HCT116 (cell line): ENCODE measurements around the gene PDGFD. TPM values are rescaled to one million over a fixed set of nuclear protein-coding genes. Genes with fewer than 3 reads are reported as not detected.

ENCODE experiments used
- ATAC-seq: fragments of 200-7000 bp; cut with Tn5 transposase; 2 replicates; pipeline ENCODE4 v1.9.1; 2020; ENCODE audit warnings: mild to moderate bottlenecking, moderate library complexity
- BruUV-seq: library from RNA; stranded (reverse); fragments of 400-500 nt; replicated peaks from 2 replicates; lab custom pipeline; 2021; lab: Mats Ljungman, UMichigan
- CTCF ChIA-PET: fragments of 300-600 bp; sonication (Branson Sonifier 250); formaldehyde crosslinking; loops from one replicate; lab custom pipeline; 2021; ENCODE audit warnings: antibody characterized with exemption; lab: Charles Lee
- POLR2A ChIA-PET: fragments of 300-600, 350-600 bp; sonication (Branson Sonifier 250); formaldehyde crosslinking; loops from one replicate; lab custom pipeline; 2021; ENCODE audit warnings: antibody characterized with exemption; lab: Charles Lee
- RAD21 ChIA-PET, 2 experiments: fragments of 300-600 bp; sonication (Branson Sonifier 250); formaldehyde crosslinking; loops; one replicate each; lab custom pipeline; 2023; ENCODE audit warnings: low total read pairs in 2 of 2; ENCODE audit not compliant: uncharacterized antibody in 2 of 2, unreplicated experiment in 2 of 2, low non-redundant PET in 1 of 2; lab: Charles Lee
- DNase-seq: peaks from one replicate; pipeline ENCODE4 v3.0.0-alpha.2; 2010; ENCODE audit warnings: low read depth, low spot score
- H2AFZ ChIP-seq: fragments of 200-600 bp; shearing (Covaris generic), sonication (generic); 2 replicates; pipeline ENCODE4 v1.6.1; 2017; ENCODE audit warnings: low read depth, mixed run types, mixed read lengths, antibody characterized with exemption, low read length; ENCODE audit not compliant: poor library complexity, severe bottlenecking
- H3K27ac ChIP-seq: 2 replicates; pipeline ENCODE4 v1.5.1; 2012; ENCODE audit warnings: low read depth, low read length
- H3K27me3 ChIP-seq: fragments of 200-600 bp; sonication (generic); 2 replicates; pipeline ENCODE4 v1.6.1; 2016; ENCODE audit warnings: mixed run types, low read length, mixed read lengths; ENCODE audit not compliant: insufficient read depth
- H3K36me3 ChIP-seq, 2 experiments: fragments of 200-500 bp in 1 of 2; fragments of 200-600 bp in 1 of 2; sonication (Bioruptor generic) in 1 of 2; sonication (generic) in 1 of 2; 2 replicates each; pipeline versions ENCODE4 v1.5.1 to v1.6.1; 2014 to 2016; ENCODE audit warnings: low read length in 2 of 2, inconsistent platforms in 1 of 2, mixed read lengths in 1 of 2, mixed run types in 1 of 2; ENCODE audit not compliant: insufficient read depth in 2 of 2, control insufficient read depth in 1 of 2
- H3K4me1 ChIP-seq, 2 experiments: fragments of 200-600 bp in 1 of 2; sonication (generic) in 1 of 2; 2 replicates each; pipeline versions ENCODE4 v1.5.1 to v1.6.1; 2012 to 2017; ENCODE audit warnings: low read length in 2 of 2, inconsistent platforms in 1 of 2, mild to moderate bottlenecking in 1 of 2, mixed read lengths in 1 of 2, mixed run types in 1 of 2, moderate library complexity in 1 of 2; ENCODE audit not compliant: insufficient read depth in 2 of 2, control insufficient read depth in 1 of 2
- H3K4me2 ChIP-seq: fragments of 200-600 bp; sonication (generic); 2 replicates; pipeline ENCODE4 v1.6.1; 2017; ENCODE audit warnings: mixed run types, low read length, mixed read lengths
- H3K4me3 ChIP-seq, 2 experiments: fragments of 200-600 bp in 1 of 2; sonication (generic) in 1 of 2; replicated peaks in 1 of 2; 2 replicates each; pipeline ENCODE4 v1.5.1; 2011 to 2016; ENCODE audit warnings: low read length in 2 of 2, control low read depth in 1 of 2, low read depth in 1 of 2, mild to moderate bottlenecking in 1 of 2, mixed read lengths in 1 of 2, mixed run types in 1 of 2
- H3K79me2 ChIP-seq: fragments of 200-600 bp; sonication (generic); 2 replicates; pipeline ENCODE4 v1.6.1; 2017; ENCODE audit warnings: mild to moderate bottlenecking, mixed run types, low read length, moderate library complexity, mixed read lengths; ENCODE audit not compliant: insufficient read depth
- H3K9ac ChIP-seq: fragments of 200-600 bp; sonication (generic); 2 replicates; pipeline ENCODE4 v1.6.1; 2016; ENCODE audit warnings: low read length, mixed read lengths
- H3K9me2 ChIP-seq: fragments of 200-600 bp; sonication (generic), shearing (Covaris generic); 2 replicates; pipeline ENCODE4 v1.6.1; 2017; ENCODE audit warnings: mixed run types, mild to moderate bottlenecking, moderate library complexity; ENCODE audit not compliant: insufficient read depth
- H3K9me3 ChIP-seq, 2 experiments: fragments of 200-500 bp in 1 of 2; fragments of 200-600 bp in 1 of 2; sonication (Bioruptor generic) in 1 of 2; sonication (generic) in 1 of 2; 2 replicates each; pipeline ENCODE4 v1.6.1; 2014 to 2017; ENCODE audit warnings: low read length in 2 of 2, mixed read lengths in 2 of 2, inconsistent platforms in 1 of 2, low read depth in 1 of 2, mild to moderate bottlenecking in 1 of 2, mixed run types in 1 of 2, moderate library complexity in 1 of 2; ENCODE audit not compliant: control insufficient read depth in 1 of 2, insufficient read depth in 1 of 2
- H4K20me1 ChIP-seq: fragments of 200-600 bp; sonication (generic), shearing (Covaris generic); 2 replicates; pipeline ENCODE4 v1.6.1; 2017; ENCODE audit warnings: mixed run types, mild to moderate bottlenecking, moderate library complexity; ENCODE audit not compliant: insufficient read depth
- CEBPB ChIP-seq: IDR thresholded peaks from 2 replicates; pipeline ENCODE4 v1.6.1; 2012; ENCODE audit warnings: low read depth
- EGR1 ChIP-seq: IDR thresholded peaks from 2 replicates; pipeline ENCODE4 v1.6.1; 2012; ENCODE audit warnings: low read depth
- ELF1 ChIP-seq: IDR thresholded peaks from 2 replicates; pipeline ENCODE4 v1.6.1; 2012; ENCODE audit warnings: low read depth, borderline replicate concordance
- EZH2phosphoT487 ChIP-seq: fragments of 200-600 bp; IDR thresholded peaks from 2 replicates; pipeline ENCODE4 v1.6.1; 2018; ENCODE audit warnings: antibody characterized with exemption, borderline replicate concordance
- JUND ChIP-seq: IDR thresholded peaks from 2 replicates; pipeline ENCODE4 v1.6.1; 2012
- MAX ChIP-seq: IDR thresholded peaks from 2 replicates; pipeline ENCODE4 v1.6.1; 2012
- POLR2A ChIP-seq: IDR thresholded peaks from 2 replicates; pipeline ENCODE4 v1.7.0; 2011; ENCODE audit warnings: borderline replicate concordance; ENCODE audit not compliant: insufficient read depth, insufficient read length; ENCODE audit errors: extremely low read depth
- RAD21 ChIP-seq: IDR thresholded peaks from 2 replicates; pipeline ENCODE4 v1.6.1; 2012; ENCODE audit warnings: low read depth, mild to moderate bottlenecking
- REST ChIP-seq: IDR thresholded peaks from 2 replicates; pipeline ENCODE4 v1.6.1; 2012; ENCODE audit warnings: low read depth
- SIN3A ChIP-seq: IDR thresholded peaks from 2 replicates; pipeline ENCODE4 v1.6.1; 2012; ENCODE audit warnings: low read depth
- SP1 ChIP-seq: IDR thresholded peaks from 2 replicates; pipeline ENCODE4 v1.6.1; 2012; ENCODE audit warnings: low read depth
- SRF ChIP-seq: IDR thresholded peaks from 2 replicates; pipeline ENCODE4 v1.6.1; 2012; ENCODE audit warnings: low read depth
- TCF7L2 ChIP-seq: IDR thresholded peaks from 2 replicates; pipeline ENCODE4 v1.7.0; 2011; ENCODE audit warnings: borderline replicate concordance, inconsistent platforms; ENCODE audit not compliant: insufficient read depth, insufficient read length; ENCODE audit errors: extremely low read depth
- YY1 ChIP-seq: IDR thresholded peaks from 2 replicates; pipeline ENCODE4 v1.6.1; 2011; ENCODE audit warnings: low read length, low read depth, moderate library complexity, mild to moderate bottlenecking; ENCODE audit not compliant: insufficient replicate concordance; ENCODE audit errors: extremely low read depth
- ZBTB33 ChIP-seq: IDR thresholded peaks from 2 replicates; pipeline ENCODE4 v1.6.1; 2011; ENCODE audit warnings: mild to moderate bottlenecking, low read length, moderate library complexity; ENCODE audit not compliant: insufficient replicate concordance; ENCODE audit errors: extremely low read depth
- ZFX ChIP-seq: fragments of 450-650 bp; IDR thresholded peaks from 2 replicates; pipeline ENCODE4 v1.6.1; 2017
- ZNF274 ChIP-seq: fragments of 200-500 bp; sonication (Bioruptor generic); IDR thresholded peaks from 2 replicates; pipeline ENCODE4 v1.6.1; 2014; ENCODE audit warnings: mild to moderate bottlenecking, low read depth, low read length, inconsistent platforms
- intact Hi-C: fragments of 100-400 bp; cut with micrococcal nuclease; formaldehyde crosslinking; loops from 2 replicates; pipeline ENCODE4 v1.10.0; 2022
- total RNA-seq: library from RNA; stranded (reverse); gene quantifications from one replicate; pipeline ENCODE4 v1.2.1, GENCODE V29; 2021; ENCODE audit not compliant: unreplicated experiment

The PDGFD gene
- total RNA-seq, 1 experiment from 2014 or later, result 0.34 TPM

- ATAC-seq (no peak), DNase-seq (no peak)
- no peak overlapping the region for H3K27ac ChIP-seq
- no peak overlapping the region for H3K9ac ChIP-seq
- intact Hi-C loops, result no loop called here
- no peaks in the 10 kb centered on the region for H3K36me3 ChIP-seq
- CTCF ChIA-PET, result no interaction called here
- H3K79me2 ChIP-seq, result no peaks in the 10 kb centered on the region
- no peaks in the 10 kb centered on the region for H3K4me1 ChIP-seq
- no peak overlapping the region for H2AFZ ChIP-seq
- no TSS peak for BruUV-seq
- H3K4me3 ChIP-seq, result no peak overlapping the region
- POLR2A ChIA-PET, result no interaction called here
- no peak for TF ChIP-seq TCF7L2
- no peak for TF ChIP-seq REST
- no peak for TF ChIP-seq SIN3A
- TF ChIP-seq JUND, result no peak
- no peak for TF ChIP-seq POLR2A
- no peak for TF ChIP-seq CEBPB
- H4K20me1 ChIP-seq, result no peaks in the 10 kb centered on the region
- RAD21 ChIA-PET, result no interaction called here
- no peaks in the 10 kb centered on the region for H3K9me3 ChIP-seq
- no peaks in the 10 kb centered on the region for H3K9me2 ChIP-seq
- H3K27me3 ChIP-seq, result no peaks in the 10 kb centered on the region
- no peak overlapping the region for H3K4me2 ChIP-seq
Measured at GRCh38 chr11:104126464-104126863, 37.5 kb downstream of the PDGFD start.

- ChIA-PET POLR2A (no interaction called here), CTCF (no interaction called here), RAD21 (no interaction called here)
- TF ChIP-seq RAD21 (no peak), MAX (no peak), SRF (no peak), ZNF274 (no peak), ZFX (no peak), EGR1 (no peak), EZH2phosphoT487 (no peak), YY1 (no peak), ZBTB33 (no peak), ELF1 (no peak), SP1 (no peak), JUND (no peak), CEBPB (no peak)
- Histone ChIP-seq H3K27ac (no peak overlapping the region), H3K4me2 (no peak overlapping the region), H3K9ac (no peak overlapping the region), H3K36me3 (no peaks in the 10 kb centered on the region), H3K4me1 (no peaks in the 10 kb centered on the region), H3K9me3 (no peaks in the 10 kb centered on the region), H3K9me2 (no peaks in the 10 kb centered on the region), H3K4me3 (no peak overlapping the region), H3K79me2 (no peaks in the 10 kb centered on the region), H3K27me3 (no peaks in the 10 kb centered on the region), H2AFZ (no peak overlapping the region), H4K20me1 (no peaks in the 10 kb centered on the region)
- ATAC-seq (no peak), DNase-seq (no peak)
- intact Hi-C loops, result no loop called here
- BruUV-seq, result no TSS peak
Measured at GRCh38 chr11:104124979-104125378, 39.0 kb downstream of the PDGFD start.
